SHP77 (cell line): ENCODE results near the gene CYP51A1.
"Not testable (repeated sequence)": the region's sequence is repeated elsewhere in the genome, so short reads cannot be mapped to it uniquely, and the experiment has no call there.

Source experiments
- DNase-seq, 2 experiments: peaks; one replicate each; lab custom pipeline; 2025; lab: John Stamatoyannopoulos, UW

The CYP51A1 gene

GRCh38 chr7:92134271-92135051 lies at the start of gene CYP51A1:
Gene CYP51A1, minus strand, starts transcription at chr7:92134477. Its CDS starts 113 bp downstream, at chr7:92134364.
- peak; percentile 72 to 85 for DNase-seq

DNA sequence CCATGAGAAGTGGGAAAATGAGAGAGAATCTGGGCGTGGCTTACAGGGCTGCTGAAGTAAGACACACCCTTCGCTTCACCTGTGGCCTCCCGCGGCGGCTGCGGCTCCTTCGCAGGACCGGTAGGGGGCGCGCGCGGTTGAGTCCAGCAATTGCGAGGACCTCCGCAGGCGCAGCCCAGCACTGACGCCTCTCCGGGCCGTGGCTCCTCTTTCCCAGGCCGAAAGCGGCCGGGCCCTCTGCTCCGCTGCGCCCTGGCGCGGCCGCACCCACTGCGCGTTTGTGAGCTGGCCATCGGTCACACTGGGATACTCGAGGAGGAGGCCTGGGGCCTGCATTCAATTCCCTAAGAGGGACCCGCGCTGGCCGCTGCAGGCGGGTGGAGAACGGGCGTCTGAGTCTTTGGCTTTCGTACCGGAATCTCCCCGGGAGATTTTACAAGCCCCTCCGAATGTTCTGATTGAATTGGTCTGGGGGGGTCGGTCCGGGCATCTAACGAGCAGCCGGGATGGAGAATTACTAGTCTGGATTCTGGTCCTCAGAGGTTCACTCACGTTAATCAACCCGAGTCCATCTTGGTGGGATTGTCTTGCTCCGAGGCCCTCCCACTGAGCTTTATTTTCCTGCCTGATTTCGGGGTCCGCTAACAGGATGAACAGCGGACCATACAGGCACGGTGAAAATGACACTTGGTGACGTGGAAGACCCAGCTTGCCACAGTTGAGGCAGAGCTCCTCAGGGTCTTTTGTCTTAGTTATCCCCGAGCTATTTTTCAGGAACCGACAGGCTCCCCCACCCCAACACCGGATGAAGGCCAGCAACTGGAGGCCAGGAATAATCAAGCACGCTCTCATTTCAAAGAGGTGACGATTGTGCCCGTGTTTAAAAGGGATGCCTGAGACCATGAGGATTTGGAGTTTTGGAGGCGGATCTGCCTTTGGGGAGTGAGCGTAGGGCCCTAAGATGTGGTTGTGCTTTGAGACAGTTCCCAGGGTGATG lies 44.9 kb upstream of the CYP51A1 start, which contains the start of gene LRRD1:
LRRD1 (minus strand) TSS at position 215 of the 997 bp plus-strand sequence. CDS start 13,940 bp downstream, outside the sequence.
- peak; percentile 80 to 83 for DNase-seq

- no peak for DNase-seq
Measured at GRCh38 chr7:92177362-92177761, 43.1 kb upstream of the CYP51A1 start.

DNA sequence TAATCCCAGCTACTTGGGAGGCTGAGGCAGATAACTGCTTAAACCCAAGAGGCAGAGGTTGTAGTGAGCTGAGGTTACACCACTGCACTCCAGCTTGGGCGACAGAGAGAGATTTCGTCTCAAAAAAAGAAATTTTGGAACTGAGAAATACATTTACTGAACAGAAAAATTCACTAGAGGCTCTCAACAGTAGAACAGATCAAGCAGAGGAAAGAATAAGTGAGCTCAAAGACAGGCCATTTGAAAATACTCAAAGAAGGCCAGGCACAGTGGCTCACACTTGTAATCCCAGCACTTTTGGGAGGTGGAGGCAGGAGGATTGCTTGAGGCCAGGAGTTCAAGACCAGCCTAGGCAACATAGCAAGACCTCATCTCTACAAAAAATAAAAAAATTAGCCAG lies 35.3 kb upstream of the CYP51A1 start:
- not testable (repeated sequence) for DNase-seq

DNA sequence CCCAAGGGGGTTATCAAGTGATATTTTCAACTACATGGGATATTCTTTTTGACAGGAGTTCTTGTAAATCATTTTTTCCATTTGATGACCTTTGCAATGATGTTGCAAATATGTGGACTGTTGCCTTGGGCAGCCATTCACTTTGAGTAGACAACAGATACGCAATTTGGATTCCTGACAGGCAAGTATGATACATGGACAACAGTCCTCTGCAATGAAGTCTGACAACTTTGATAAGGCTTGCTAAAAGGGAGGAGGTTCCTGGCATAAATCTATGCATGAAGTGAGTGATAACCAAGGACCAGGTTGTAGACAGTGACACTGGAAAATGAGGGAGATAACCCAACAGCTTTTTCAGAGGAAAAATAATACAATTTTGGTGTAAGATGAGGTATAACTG lies 27.0 kb upstream of the CYP51A1 start:
- DNase-seq, result no peak

DNA sequence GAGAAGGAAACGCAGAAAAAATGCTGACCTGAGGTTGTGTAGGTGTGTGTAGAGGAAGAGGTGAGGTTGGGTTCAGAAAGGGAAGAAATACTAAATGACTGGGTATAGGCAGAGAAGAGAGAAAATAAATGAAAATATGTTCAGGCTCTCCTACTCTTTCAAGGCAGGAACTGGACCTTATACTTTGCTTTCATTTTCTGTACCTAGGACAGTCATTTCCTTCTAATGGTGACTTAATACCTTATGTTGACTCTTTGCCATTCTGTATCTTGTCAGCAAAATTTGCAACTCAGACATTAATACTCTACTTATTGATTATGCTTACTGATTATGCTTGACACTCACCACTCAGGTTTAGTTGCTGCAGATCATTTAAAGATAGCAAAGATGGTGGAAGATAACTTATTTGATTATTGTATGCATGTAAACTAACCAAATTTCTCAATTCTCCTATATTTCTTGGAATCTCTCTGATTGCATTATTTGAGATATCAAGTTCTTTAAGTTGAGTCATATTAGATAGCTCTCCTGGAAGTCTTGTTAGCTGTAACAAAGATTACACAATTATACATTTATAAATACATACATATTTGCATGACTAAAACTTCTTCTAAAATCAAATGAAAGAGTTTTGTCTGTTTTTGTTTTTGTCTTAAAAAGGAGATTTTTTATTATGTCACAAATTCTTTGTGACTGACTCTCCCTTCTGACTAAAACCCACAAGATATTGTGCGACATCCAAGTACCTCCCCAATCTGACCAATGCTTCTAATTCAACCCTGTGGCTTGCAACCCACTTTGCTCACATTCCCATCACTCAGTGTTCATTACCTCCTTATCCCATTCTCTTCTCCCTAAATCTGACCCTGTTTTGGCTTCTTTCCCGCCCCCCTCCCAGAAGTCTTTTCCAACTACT lies 24.6 kb upstream of the CYP51A1 start:
- no peak for DNase-seq

DNA sequence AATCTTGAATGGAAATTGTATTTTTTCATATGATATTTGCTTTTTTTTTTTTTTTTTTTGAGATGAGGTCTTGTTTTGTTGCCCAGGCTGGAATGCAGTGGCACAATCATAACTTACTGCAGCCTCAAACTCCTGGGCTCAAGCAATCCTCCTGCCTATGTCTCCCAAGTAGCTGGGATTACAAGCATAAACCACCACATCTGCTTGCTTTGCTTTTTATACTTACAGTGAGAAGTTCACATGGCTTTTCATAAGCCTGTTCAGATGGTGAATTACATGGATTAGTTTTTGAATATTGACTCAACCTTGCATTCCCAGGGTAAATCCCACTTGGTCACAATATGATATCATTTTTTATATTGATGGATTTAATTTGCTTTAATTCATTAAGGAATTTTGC lies 22.7 kb upstream of the CYP51A1 start:
- DNase-seq, result no peak

DNA sequence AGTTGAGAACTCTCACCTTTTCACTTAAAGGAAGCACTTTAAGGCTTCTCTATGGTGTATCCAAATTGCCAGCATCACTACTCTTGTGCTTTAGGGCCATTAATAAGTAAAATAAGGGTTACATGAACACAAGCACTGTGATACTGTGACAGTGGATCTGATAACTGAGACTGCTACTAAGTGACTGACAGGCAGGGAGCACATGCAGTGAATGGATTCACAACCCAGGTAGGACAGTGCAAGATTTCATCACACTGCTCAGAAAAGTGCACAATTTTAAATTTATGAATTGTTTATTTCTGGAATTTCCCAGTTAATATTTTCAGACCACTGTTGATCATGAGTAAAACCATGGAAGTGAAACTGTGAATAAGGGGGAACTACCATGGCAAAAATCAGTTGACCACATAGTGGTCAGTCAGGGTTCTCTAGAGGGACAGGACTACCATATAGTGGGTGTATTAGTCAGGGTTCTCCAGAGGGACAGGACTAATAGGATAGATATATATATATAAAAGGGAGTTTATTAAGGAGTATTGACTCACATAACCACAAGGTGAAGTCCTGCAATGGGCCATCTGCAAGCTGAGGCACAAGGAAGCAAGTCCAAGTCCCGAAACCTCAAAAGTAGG lies 20.9 kb upstream of the CYP51A1 start:
- DNase-seq, result no peak

DNA sequence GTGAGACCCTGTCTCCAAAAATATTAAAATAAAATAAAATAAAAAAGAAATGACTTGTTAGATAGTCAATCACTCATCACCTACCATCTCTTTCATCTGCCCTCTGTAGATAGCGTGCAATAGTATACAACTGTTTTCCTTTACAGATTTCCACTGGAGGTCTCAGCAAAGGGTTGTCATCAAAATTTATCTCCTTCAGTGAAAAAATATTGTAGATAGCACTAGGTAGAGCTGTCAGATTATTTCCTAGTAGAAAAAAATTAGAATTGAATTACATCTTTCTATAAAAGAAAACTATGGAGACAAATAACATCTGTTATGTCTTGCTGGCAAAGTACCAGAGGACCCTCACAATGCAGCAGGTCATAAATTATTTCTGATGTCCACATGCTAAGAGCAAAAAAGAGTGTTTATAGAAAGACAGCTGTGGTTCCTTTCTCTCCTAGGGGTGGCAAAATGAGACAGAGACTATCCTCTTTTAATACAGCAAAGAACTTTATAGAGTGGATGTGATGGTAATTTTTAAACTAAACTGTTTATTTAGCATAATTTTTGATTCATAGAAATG lies 16.3 kb upstream of the CYP51A1 start:
- DNase-seq, result no peak

DNA sequence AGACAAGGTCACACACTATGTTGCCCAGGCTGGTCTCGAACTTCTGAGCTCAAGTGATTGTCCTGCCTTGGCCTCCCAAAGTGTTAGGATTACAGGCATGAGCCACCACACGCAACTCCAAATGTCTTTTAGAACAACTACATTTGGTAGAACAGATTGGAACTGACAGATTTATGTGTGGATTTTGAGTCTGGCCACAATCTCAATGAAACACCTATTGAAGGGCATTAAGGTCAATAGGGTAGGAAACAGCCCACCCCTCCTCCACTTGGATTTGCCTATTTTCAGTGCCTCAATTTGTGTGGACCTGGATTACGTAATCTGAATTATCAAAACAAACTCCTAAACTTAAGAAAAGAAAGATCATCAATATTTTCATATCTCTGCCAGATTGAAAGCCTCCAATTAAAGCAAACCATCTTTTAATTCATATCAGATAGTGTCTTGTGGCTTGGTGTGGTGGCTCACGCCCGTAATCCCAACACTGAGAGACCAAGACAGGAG lies 15.5 kb upstream of the CYP51A1 start:
- no peak for DNase-seq

DNA sequence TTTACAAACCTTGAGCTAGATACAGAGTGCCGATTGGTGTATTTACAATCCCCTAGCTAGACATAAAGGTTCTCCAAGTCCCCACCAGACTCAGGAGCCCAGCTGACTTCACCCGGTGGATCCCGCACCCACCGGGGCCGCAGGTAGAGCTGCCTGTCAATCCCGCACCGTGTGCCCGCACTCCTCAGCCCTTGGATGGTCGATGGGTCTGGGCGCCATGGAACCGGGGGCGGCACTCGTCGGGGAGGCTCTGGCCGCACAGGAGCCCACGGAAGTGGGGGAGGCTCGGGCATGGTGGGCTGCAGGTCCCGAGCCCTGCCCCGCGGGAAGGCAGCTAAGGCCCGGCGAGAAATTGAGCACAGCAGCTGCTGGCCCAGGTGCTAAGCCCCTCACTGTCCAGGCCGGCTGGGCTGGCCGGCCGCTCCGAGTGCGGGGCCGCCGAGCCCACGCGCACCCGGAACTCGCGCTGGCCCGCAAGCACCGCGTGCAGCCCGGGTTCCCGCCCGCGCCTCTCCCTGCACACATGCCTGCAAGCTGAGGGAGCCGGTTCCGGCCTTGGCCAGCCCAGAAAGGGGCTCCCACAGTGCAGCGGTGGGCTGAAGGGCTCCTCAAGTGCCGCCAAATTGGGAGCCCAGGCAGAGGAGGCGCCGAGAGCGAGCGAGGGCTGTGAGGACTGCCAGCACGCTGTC lies 9.1 kb upstream of the CYP51A1 start:
- not testable (repeated sequence) for DNase-seq

GRCh38 chr7:92142791-92143190 lies 8.5 kb upstream of the CYP51A1 start:
- not testable (repeated sequence) for DNase-seq

GRCh38 chr7:92141161-92141560 lies 6.9 kb upstream of the CYP51A1 start:
- no peak for DNase-seq

DNA sequence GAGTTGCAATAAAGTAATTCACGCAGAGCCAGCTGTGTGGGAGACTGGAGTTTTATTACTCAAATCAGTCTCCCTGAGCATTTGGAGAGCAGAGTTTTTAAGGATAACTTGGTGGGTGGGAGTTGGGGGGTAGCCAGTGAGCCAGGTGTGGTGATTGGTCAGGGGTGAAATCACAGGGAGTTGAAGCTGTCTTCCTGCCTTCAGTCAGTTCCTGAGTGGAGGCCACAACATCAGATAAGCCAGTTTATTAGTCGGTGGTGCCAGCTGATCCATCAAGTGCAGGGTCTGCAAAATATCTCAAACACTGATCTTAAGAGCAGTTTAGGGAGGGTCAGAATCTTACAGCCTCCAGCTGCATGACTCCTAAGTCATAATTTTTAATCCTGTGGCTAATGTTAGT lies 3.3 kb upstream of the CYP51A1 start:
- no peak for DNase-seq

GRCh38 chr7:92135052-92135889 lies 994 bp upstream of the CYP51A1 start:
- DNase-seq, result no peak

GRCh38 chr7:92133737-92134270 lies 473 bp downstream of the CYP51A1 start:
- DNase-seq, result peak; percentile 25 to 64

GRCh38 chr7:92133133-92133736 lies 1.0 kb downstream of the CYP51A1 start:
- DNase-seq, result no peak

- DNase-seq, result no peak
Measured at GRCh38 chr7:92131764-92132330, 2.4 kb downstream of the CYP51A1 start.
